Epidermal melanocyte (primary cell): ENCODE results near the gene DUSP3.

Experiments used
- DNase-seq: peaks from one replicate; pipeline ENCODE4 v3.0.0; 2011; ENCODE audit warnings: low spot score; ENCODE audit not compliant: insufficient read length

DUSP3 gene

DNA sequence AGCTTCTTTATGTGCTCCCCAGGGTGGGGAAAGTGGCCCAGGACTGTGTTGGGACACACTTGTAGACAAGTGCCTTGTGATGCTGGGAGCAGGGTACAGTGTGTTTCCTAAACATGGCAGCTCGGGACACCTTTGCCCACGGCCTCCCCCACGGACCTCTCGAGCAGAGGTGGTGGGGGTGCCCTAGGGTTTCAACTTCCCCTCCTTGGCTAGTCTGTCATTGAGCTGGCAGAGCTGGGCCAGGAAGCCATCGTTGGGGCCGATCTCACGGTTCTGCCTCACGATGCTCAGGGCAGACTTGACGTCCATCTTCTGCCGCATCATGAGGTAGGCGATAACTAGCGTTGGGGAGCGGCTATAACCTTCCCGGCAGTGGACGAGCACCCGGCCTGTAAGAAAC is 9.4 kb downstream of the DUSP3 start:
- no peak for DNase-seq

DNA sequence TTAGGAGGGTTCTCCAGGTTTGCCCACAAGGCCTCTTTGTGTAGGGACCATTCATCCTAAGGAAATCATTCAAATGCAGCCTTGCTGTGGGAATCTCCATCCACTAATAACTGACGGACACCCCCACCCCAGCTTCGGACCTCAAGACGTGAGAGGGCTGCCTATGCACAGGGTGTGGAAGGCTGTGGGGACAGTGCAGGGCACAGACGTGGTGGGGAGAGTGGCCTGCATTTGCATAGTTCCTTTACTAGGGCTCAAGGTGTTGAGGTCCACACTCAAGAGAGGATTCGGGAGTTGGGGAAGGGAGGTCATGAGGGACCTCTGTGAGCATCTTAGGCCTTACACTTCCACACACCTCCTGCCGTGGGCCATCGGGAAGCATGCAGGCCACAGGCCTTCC is 9.8 kb downstream of the DUSP3 start:
- DNase-seq: no peak

DNA sequence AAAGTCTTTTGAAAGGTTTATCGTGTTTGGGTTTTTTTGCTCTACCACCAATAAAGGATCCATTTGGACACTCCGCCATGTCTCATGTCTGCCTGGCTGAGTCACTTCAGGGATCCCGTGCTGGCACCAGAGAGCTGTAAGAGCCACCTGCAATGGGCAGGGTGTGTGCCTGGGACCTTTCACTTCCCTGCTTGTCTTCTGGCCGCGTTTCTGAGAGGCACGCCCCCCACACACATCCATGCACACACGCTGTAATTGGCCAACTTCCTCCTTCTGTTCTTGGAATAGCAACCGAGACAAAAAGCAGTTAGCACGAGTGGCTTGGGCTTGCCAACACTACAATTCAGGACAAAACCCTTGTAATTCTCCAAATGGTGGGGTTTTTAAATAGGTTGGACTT is 10.4 kb downstream of the DUSP3 start:
- DNase-seq: no peak

- DNase-seq: no peak
Measured at GRCh38 chr17:43767713-43768059, 11.1 kb downstream of the DUSP3 start.

DNA sequence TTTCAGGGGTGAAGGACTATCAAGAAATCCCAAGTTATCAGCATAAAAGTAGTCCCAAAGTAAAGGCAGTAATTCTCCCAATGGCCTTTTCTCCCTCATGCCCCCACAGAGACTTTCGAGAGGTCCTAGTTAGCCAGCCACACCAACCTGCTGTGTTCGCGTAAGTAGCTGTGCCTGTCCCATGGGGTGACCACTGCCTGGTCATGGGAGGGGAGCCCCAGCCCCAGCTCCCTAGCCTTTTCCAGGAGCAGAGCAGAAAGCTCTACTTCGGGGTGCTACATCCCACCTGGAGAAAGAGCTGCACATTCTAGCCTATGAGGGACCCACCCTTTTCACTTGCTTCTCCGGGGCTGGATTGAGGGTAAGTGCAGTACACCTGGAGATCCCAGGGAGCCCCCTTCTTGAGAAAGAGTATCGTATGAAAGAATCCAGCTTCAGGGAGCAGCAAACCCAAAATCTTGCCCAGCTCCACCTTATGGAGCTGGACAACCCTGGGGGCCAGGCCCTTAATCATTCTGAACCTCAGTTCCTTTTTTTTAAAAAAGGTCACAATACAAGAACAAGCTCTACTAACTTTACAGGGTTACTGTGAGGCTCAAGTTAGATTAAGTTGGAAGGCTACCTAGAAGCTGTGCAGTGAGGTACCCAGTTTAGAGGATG is 11.6 kb downstream of the DUSP3 start:
- DNase-seq: no peak

DNA sequence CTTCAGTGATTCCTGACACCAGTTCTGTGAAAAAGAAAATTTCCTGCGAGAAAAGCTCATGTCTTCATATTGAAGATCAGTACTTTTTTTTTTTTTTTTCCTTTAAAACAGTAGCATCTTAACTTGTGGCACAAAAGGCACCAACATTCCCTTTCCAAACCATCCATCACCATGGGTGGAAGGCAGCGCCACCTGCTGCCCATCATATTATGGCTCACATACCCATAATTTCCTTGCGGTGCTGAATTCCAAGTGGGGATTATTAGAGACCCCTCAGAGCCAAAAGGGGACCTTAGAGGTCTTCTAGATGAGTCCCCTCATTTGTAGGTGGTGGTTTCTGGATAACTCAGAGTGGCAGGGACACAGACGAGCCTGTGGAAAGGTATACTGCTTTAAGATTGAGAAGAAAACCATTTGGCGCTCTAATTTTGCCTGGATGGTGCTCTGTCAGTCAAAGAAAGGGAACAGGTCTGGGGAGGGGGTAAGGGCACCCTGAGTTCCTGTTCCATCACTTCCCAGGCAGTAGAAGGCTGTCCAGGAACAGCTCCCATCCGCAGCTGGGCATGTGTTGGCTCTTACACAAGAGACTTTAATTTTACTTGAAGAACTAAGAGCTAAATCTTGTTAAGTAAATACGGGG is 12.2 kb downstream of the DUSP3 start:
- peak; percentile 54 for DNase-seq

DNA sequence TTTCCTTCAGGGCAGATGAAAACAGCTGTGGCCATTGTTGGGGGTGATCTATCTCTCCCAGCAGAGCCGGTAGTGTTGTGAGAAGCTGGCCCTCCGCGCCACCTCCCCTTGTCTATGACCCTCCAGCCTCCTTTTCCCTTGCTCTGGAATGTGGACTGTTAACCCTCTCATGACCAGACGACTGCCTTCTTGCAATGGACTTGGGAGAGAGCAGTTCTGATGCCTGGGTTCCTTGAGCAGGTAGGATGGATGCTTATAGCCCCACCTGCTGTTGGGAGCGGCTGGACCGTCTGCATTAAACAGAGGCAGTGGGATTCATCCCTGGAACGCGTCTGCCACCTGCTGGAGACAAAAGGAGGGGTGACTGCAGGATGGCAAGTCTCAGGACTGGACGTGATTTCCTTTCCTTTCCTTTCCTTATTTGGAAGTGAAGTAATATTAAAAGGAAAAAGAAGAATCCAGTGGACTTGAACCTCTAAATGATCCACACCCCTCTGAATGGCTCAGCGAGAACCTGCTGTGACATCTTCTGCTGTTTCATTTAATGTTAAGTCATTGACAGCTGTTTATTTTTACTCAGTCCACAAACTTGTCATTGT is 18.4 kb downstream of the DUSP3 start:
- peak; percentile 98 for DNase-seq

DNA sequence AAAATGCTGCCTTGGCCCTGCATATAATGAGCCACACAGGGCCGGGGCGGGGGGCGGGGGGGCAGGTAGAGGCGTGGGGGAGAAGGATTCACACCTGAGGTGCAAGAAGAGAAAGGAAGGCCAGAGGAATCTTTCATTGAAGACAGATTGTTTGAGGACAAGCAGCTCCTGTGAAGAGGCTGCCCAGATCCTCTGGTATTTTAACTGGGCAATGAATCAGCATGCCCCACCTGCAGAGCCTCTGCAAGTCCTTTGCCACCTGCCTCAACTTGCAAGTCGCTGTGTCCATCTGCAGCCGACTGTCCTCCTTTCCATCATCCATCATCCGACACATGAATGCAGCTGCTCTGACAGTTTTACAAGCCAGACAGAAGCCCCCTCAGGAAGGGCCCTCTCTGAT is 18.9 kb downstream of the DUSP3 start:
- DNase-seq: no peak

DNA sequence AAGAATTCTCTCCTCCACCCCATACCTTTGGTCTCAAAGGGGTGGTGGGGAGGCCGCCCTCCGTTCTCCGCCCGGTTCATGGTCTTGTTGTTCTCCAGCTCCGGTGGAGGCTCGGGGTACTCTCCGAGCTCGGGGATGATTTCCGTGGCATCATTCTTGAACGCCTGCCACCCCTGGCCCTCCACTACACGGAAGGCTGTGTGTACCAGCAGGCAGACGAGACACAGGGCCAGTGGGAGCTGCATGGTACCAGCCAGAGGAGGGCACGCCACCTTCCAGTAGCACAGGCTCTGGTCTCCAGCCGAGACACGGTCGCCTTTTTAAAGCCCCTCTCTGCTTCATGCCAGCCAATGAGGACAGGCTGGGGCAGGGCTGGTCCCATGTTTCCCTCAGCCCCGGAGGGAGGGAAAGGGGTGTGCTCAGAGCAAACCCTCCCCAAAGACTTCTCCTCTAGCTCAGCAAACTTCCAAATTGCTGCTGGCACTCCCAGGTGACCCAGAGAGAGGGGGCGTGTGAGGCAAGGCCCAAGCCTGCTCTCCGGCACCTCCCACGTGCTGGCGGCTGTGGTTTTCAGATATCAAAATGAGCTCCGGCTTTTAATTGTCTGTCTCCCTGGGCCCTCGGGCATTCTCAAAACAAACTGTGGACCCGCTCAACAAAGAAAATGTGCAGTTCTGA is 20.1 kb downstream of the DUSP3 start, which contains the start of gene SOST:
Gene SOST (minus strand): TSS at position 295 of the 678 bp plus-strand sequence. CDS start 50 bp downstream, at position 245.
- no peak for DNase-seq

- DNase-seq: no peak
Measured at GRCh38 chr17:43758086-43758485, 20.7 kb downstream of the DUSP3 start.

DNA sequence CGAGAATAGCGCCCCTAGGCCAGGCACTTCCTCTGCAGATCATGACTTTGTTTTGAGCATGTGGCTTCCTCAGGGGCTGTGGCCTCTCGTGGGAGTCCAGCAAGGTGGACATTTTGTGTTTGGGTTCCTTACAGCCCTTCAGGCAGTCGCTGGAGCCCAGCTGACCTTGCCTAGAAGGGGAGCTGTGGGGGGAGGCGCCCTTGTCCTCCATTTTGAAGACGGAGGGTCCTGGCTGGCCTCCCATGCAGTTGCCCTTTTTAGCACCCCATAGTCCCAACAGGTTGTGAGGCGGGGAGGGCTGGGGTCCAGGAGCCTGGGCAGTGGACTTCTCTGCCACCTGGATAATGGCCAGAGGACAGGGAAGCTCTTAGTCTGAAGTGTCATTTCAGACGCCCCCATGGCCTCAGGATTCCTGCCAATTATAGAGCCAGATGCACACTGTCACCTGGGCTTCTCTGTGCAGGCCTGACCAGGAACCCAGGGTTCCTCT is 21.6 kb downstream of the DUSP3 start:
- no peak for DNase-seq

GRCh38 chr17:43756201-43756600 is 22.6 kb downstream of the DUSP3 start:
- DNase-seq: no peak

GRCh38 chr17:43755389-43755875 is 23.3 kb downstream of the DUSP3 start:
- DNase-seq: no peak

DNA sequence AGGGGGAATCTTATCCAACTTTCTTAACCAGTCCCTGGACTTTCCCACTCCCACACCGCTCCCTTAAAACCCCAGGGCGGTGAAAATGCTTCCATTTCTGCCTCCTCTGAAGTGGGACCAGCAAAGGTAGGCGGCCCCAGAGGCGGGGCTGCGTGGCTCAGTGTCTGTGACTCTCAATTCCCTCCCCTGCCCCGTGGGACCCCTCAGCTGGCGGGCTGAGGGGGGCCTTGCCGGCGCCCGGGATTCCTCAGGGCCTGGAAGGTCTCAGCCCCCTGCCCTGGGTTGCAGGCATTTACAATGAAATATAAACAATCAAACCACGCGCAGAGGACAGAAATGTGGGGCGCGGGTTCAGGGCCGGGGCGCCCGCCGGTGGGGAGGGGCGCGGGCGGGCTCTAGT is 23.8 kb downstream of the DUSP3 start:
- no peak for DNase-seq

GRCh38 chr17:43753493-43754129 is 25.2 kb downstream of the DUSP3 start:
- DNase-seq: no peak

DNA sequence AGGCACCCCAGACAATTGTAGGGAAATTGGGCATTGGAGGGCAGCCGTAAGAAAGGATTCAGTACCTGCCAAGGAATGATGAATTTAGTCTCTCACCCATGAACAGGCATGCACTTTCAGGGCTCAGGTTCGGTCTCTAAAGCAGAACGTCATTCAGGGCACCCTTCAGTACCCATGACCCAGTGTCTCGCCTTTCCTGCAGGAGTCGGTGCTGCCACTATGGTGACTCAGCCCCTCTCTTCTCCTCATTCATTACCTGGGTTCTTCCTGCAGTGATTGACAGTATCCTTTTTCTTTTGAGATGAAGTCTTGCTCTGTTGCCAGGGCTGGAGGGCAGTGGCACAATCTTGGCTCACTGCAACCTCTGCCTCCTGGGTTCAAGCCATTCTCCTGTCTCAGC is 28.6 kb downstream of the DUSP3 start:
- no peak for DNase-seq

- no peak for DNase-seq
Measured at GRCh38 chr17:43745541-43745940, 33.2 kb downstream of the DUSP3 start.

DNA sequence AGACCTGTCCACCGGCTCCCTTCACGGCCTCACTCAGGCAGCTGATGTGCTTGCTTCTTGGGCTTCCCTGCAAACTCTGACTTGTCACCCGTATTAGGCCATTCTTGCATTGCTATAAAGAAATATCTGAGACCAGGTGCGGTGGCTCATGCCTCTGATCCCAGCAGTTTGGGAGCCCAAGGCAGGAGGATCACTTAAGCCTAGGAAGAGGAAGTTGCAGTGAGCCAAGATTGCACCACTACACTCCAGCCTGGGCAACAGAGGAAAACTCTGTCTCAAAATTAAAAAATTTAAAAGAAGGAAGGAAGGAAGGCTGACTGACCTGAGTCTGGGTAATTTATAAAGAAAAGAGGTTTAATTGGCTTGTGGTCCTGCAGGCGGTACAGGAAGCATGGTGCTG is 37.1 kb downstream of the DUSP3 start:
- no peak for DNase-seq

- no peak for DNase-seq
Measured at GRCh38 chr17:43740541-43740940, 38.2 kb downstream of the DUSP3 start.

DNA sequence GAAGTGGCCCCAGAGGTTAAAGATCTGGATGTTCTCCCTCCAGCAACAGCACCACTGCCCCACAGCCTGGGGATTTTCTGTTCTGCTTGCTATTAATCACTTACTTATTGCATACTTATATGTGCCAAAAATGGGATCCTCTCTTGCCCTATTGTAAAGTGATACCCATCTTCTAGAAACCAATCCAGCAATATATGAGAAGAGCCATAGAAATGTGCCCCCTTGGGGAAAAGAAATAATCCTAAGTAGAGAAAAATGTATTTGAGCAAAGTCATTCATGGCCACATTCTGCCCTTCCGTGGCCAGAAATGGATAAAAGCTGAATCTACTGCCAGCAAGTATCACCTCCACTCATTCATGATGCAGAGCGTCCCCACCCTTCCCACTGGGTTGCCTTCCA is 41.1 kb downstream of the DUSP3 start:
- no peak for DNase-seq

GRCh38 chr17:43736389-43736788 is 42.4 kb downstream of the DUSP3 start:
- DNase-seq: no peak

DNA sequence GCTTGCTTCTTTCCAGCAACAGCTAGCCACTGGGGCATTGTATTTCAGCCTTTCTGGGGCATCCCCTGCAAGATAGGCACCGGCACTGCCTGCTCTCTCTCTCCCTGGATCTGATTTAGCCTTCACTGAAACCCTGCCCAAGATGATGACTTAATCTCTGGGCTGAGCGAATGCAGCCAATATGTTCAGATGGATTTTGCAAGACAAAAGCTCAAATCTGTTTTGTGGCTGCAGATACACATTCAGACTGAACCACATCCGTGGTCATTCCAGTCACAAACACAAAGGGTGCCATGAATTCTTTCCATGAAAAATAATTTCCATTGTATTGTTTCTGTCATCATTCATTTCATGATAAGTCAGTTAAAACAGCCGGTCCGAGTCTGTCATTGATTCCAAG is 44.4 kb downstream of the DUSP3 start:
- DNase-seq: peak; percentile 56
